GM21786 (cell line): Measurements from ENCODE around the gene AUTS2.

Experiments
- ATAC-seq: cut with Tn5 transposase; IDR thresholded peaks from one replicate; pipeline ENCODE4 v1.9.1; 2021; ENCODE audit not compliant: unreplicated experiment

The AUTS2 gene

GRCh38 chr7:69922026-69922803 is 323.9 kb downstream of the AUTS2 start:
- peak; percentile 90 for ATAC-seq

GRCh38 chr7:69927461-69927860 is 329.2 kb downstream of the AUTS2 start:
- ATAC-seq = no peak

GRCh38 chr7:69928621-69929020 is 330.3 kb downstream of the AUTS2 start:
- ATAC-seq = no peak

- ATAC-seq = no peak
These were observed 331.3 kb downstream of the AUTS2 start for GRCh38 chr7:69929622-69930021.

- ATAC-seq = no peak
These were observed 333.9 kb downstream of the AUTS2 start for GRCh38 chr7:69932034-69932628.

- ATAC-seq = no peak
These were observed 336.0 kb downstream of the AUTS2 start for GRCh38 chr7:69934144-69934903.

GRCh38 chr7:69935107-69935506 is 336.8 kb downstream of the AUTS2 start:
- no peak for ATAC-seq

GRCh38 chr7:69937097-69937496 is 338.8 kb downstream of the AUTS2 start:
- ATAC-seq = no peak

- ATAC-seq = no peak
These were observed 341.0 kb downstream of the AUTS2 start for GRCh38 chr7:69939317-69939716.

- no peak for ATAC-seq
These were observed 342.9 kb downstream of the AUTS2 start for GRCh38 chr7:69941077-69941651.

- ATAC-seq = no peak
These were observed 344.3 kb downstream of the AUTS2 start for GRCh38 chr7:69942573-69942972.

- ATAC-seq = no peak
These were observed 348.6 kb downstream of the AUTS2 start for GRCh38 chr7:69946901-69947300.

GRCh38 chr7:69947998-69948397 is 349.7 kb downstream of the AUTS2 start:
- no peak for ATAC-seq

GRCh38 chr7:69949122-69949521 is 350.8 kb downstream of the AUTS2 start:
- ATAC-seq = no peak

GRCh38 chr7:69951458-69951857 is 353.2 kb downstream of the AUTS2 start:
- no peak for ATAC-seq

- peak; percentile 68 for ATAC-seq
These were observed 355.1 kb downstream of the AUTS2 start for GRCh38 chr7:69953136-69954067.

- ATAC-seq = no peak
These were observed 358.3 kb downstream of the AUTS2 start for GRCh38 chr7:69956541-69956940.

GRCh38 chr7:69957661-69958060 is 359.4 kb downstream of the AUTS2 start:
- no peak for ATAC-seq

- ATAC-seq = no peak
These were observed 361.7 kb downstream of the AUTS2 start for GRCh38 chr7:69959789-69960499.

- no peak for ATAC-seq
These were observed 363.2 kb downstream of the AUTS2 start for GRCh38 chr7:69961436-69961835.
